Progenitor cell of endocrine pancreas (in vitro differentiated cells): ENCODE measurements around the gene CCL11. TPM values are rescaled to one million over a fixed set of nuclear protein-coding genes. Genes with fewer than 3 reads are reported as not detected.

Experiments
- DNase-seq: peaks from one replicate; pipeline ENCODE4 v3.0.0; 2021; ENCODE audit warnings: low spot score; ENCODE audit not compliant: unreplicated experiment
- H3K27ac Mint-ChIP-seq: 2 replicates; pipeline ENCODE4 v1.8.0; 2021; ENCODE audit warnings: mild to moderate bottlenecking, moderate library complexity, mixed read lengths
- H3K27me3 Mint-ChIP-seq: 2 replicates; pipeline ENCODE4 v1.8.0; 2021; ENCODE audit warnings: mixed read lengths
- H3K36me3 Mint-ChIP-seq: 2 replicates; pipeline ENCODE4 v1.8.0; 2022; ENCODE audit warnings: mixed read lengths; ENCODE audit not compliant: insufficient read depth
- H3K4me1 Mint-ChIP-seq: 2 replicates; pipeline ENCODE4 v1.8.0; 2021; ENCODE audit warnings: low read depth, mixed read lengths
- H3K4me3 Mint-ChIP-seq: 2 replicates; pipeline ENCODE4 v1.8.0; 2021; ENCODE audit warnings: low read depth, mild to moderate bottlenecking, moderate library complexity, mixed read lengths
- H3K9me3 Mint-ChIP-seq: 2 replicates; pipeline ENCODE4 v1.8.0; 2021; ENCODE audit warnings: low read depth, mixed read lengths
- CTCF ChIP-seq: fragments of 200-600 bp; sonication (generic); IDR thresholded peaks from one replicate; pipeline ENCODE4 v1.5.0; 2021; ENCODE audit warnings: antibody characterized with exemption, mild to moderate bottlenecking; ENCODE audit not compliant: unreplicated experiment
- total RNA-seq: library from RNA; stranded (reverse); gene quantifications from 2 replicates; pipeline ENCODE4 v1.2.1, GENCODE V29; 2021

CCL11 gene
- total RNA-seq, 1 donor from 2014 or later, result not detected

DNA sequence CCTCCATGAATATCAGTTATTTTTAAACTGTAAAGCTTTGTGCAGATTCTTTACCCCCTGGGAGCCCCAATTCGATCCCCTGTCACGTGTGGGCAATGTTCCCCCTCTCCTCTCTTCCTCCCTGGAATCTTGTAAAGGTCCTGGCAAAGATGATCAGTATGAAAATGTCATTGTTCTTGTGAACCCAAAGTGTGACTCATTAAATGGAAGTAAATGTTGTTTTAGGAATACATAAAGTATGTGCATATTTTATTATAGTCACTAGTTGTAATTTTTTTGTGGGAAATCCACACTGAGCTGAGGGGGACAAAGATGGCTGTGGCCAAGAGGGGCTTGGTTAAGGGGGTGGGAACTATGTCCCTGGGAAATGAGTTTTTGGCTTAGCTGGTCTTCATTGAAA lies 2.3 kb downstream of the CCL11 start:
- Mint-ChIP-seq H3K27me3 (peaks cover 14% of the 10 kb centered on the region), H3K27ac (no peak overlapping the region), H3K4me1 (no peaks in the 10 kb centered on the region), H3K36me3 (no peaks in the 10 kb centered on the region), H3K4me3 (no peak overlapping the region), H3K9me3 (no peaks in the 10 kb centered on the region)
- no peak for TF ChIP-seq CTCF
- no peak for DNase-seq

DNA sequence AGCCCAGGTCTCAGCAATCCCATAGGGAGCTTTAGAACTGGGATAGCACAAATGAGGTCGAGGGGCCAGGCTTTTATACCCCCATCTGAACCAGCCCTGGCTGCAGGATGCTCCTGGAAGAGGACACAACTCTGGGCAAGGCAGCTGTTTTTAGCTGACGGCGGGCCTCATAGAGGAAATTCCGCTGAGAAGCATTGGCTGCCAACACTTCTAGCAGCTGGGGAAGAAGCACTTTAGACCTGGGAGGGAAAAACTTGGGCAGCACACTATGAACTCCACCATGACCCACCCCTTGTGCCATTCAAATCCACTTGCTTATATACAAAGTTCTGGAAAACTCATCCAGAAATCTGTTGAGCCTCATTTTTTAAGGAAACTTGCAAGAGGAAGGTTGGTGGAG lies 5.0 kb downstream of the CCL11 start:
- H3K36me3 Mint-ChIP-seq, result no peaks in the 10 kb centered on the region
- no peaks in the 10 kb centered on the region for H3K9me3 Mint-ChIP-seq
- DNase-seq, result no peak
- peaks cover 9% of the 10 kb centered on the region for H3K27me3 Mint-ChIP-seq
- H3K4me1 Mint-ChIP-seq, result no peaks in the 10 kb centered on the region
- H3K4me3 Mint-ChIP-seq, result no peak overlapping the region
- H3K27ac Mint-ChIP-seq, result no peak overlapping the region
- TF ChIP-seq CTCF, result no peak

DNA sequence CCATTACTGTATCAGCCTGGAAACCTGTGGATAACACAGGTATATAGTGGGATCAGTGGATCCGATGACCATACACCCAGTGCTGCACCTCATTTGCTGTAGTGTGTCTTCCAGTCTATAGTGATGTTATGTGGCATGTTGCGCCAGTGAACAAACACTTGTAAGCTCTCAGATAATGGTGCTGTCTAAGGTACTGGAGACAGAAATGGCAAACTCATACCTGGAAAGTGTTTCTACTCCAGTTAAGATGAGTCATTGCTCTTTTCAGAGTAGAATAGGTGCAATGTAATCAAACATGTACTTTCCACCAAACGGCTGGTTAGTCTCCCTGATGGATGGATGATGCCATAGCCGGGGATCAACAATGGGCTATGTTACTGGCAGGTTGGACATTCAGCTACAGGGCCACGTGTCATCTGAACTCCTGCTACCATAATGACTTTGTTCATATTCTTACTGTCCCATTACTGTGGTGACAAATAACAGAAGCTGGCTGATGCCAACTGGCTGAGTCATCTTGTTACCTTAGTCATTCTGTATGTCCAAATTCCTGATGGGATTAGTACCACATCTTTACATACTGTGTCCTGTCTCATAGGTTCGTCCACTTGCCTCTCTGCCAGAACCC lies 6.3 kb downstream of the CCL11 start:
- no peaks in the 10 kb centered on the region for H3K4me1 Mint-ChIP-seq
- no peaks in the 10 kb centered on the region for H3K9me3 Mint-ChIP-seq
- H3K4me3 Mint-ChIP-seq, result no peak overlapping the region
- DNase-seq, result no peak
- H3K27me3 Mint-ChIP-seq, result peaks cover 9% of the 10 kb centered on the region
- no peaks in the 10 kb centered on the region for H3K36me3 Mint-ChIP-seq
- no peak for TF ChIP-seq CTCF
- H3K27ac Mint-ChIP-seq, result no peak overlapping the region

DNA sequence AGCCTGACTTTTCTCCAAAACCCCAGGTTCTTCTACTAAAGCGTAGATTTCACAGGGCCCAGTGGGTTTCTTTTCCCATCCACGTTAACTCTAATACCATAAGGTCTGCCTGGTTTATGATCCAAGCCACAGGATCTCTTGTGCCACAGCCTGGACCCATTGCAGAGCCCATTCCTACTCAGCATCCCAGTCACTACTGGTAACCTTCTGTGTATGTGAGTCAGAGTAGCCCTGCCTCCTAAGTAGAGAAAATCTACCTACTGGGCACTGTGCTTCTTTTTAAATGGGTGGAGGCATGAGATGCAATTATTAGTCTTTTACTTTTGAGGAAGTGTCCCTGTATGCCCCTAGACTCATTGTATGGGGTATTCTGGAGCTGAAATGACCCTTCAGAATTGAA lies 13.5 kb downstream of the CCL11 start:
- TF ChIP-seq CTCF, result no peak
- DNase-seq, result no peak
- Mint-ChIP-seq H3K27me3 (no peaks in the 10 kb centered on the region), H3K9me3 (no peaks in the 10 kb centered on the region), H3K27ac (no peak overlapping the region), H3K36me3 (no peaks in the 10 kb centered on the region), H3K4me1 (peaks cover 2% of the 10 kb centered on the region), H3K4me3 (peak overlapping the region; percentile 33)

DNA sequence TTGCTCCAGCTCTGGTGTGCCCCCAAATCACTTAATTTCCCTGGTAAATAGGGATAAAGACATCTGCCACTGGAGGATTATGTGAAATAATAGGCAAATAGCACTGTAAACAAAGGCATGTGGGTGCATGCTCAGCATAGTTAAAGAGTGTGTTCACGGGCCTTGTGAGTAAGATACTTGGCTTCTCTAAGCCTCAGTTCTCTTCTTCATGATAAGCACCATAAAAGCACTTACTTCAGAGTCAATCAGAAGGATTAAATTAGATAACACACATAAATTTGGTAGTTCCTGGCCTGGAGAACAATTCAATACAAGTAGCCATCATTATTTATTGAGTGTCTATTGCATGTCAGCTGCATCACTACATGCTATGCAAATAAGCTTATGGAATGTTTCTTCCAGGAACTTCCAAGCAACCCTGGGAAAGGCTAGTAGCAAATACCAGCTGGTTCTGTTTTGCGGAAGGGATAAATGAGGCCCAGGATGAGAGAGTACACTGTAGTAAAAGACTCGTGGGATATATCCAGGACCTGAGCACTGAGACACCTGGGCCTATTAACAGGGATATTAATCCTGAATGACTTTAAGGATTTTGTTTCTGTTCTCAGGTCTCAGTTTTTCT lies 14.5 kb downstream of the CCL11 start:
- no peaks in the 10 kb centered on the region for H3K9me3 Mint-ChIP-seq
- H3K36me3 Mint-ChIP-seq, result no peaks in the 10 kb centered on the region
- DNase-seq, result no peak
- peaks cover 2% of the 10 kb centered on the region for H3K4me1 Mint-ChIP-seq
- no peak overlapping the region for H3K4me3 Mint-ChIP-seq
- no peak for TF ChIP-seq CTCF
- H3K27ac Mint-ChIP-seq, result no peak overlapping the region
- H3K27me3 Mint-ChIP-seq, result no peaks in the 10 kb centered on the region
